Activated naive CD8-positive, alpha-beta T cell (primary cell): ENCODE results near the gene LYAR.

Experiments
- H3K27ac Mint-ChIP-seq: one replicate; pipeline ENCODE4 v1.8.0; 2021; ENCODE audit warnings: mixed read lengths
- H3K27me3 Mint-ChIP-seq: one replicate; pipeline ENCODE4 v1.8.0; 2021; ENCODE audit warnings: mixed read lengths
- H3K36me3 Mint-ChIP-seq: one replicate; pipeline ENCODE4 v1.8.0; 2021; ENCODE audit warnings: mixed read lengths
- H3K4me1 Mint-ChIP-seq: one replicate; pipeline ENCODE4 v1.8.0; 2021; ENCODE audit warnings: low read depth, mixed read lengths
- H3K4me3 Mint-ChIP-seq: one replicate; pipeline ENCODE4 v1.8.0; 2021; ENCODE audit warnings: mild to moderate bottlenecking, mixed read lengths
- H3K9me3 Mint-ChIP-seq: one replicate; pipeline ENCODE4 v1.8.0; 2021; ENCODE audit warnings: low read depth, mixed read lengths

The LYAR gene

DNA sequence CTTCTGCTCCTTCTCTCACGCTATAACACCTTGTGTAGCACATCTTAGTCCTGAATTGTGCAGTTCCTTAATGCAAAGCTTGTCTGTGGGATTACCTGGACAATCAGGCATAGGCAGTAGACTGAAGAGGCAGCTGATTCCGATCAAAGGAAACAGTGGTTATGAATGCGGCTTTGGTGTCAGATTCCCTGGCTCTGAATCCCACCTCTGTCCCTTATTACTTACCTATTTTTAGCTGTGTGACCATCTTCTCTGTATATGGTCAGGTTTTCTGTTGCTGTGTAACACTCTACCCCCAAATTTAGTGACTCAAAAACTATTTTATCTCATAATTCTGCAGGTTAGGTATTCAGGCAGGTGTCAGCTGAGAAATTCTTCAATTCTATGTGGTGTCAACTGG is 3.3 kb upstream of the LYAR start:
- no peak overlapping the region for H3K4me3 Mint-ChIP-seq
- H3K27ac Mint-ChIP-seq: no peak overlapping the region
- H3K27me3 Mint-ChIP-seq: no peaks in the 10 kb centered on the region
- H3K36me3 Mint-ChIP-seq: peaks cover 11% of the 10 kb centered on the region
- no peaks in the 10 kb centered on the region for H3K9me3 Mint-ChIP-seq
- H3K4me1 Mint-ChIP-seq: peaks cover 58% of the 10 kb centered on the region

DNA sequence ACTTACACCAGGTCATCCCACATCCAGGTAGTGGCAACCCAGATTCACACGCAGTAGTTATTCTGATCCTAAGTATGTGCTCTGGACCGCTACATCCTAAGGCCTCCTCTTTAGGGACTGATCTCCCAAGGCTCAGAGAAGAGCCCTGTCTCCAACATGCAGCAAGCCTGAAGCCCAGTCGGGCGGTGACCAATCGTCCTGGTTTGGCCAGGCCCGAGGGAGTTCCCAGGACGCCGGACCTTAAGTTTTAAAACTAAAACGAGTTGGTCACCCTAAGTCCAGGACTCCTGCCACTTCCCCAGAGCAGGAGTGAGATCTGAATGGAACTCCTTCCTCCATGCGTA is 385 bp downstream of the LYAR start:
- H3K4me1 Mint-ChIP-seq: peaks cover 52% of the 10 kb centered on the region
- H3K9me3 Mint-ChIP-seq: no peaks in the 10 kb centered on the region
- H3K36me3 Mint-ChIP-seq: peaks cover 11% of the 10 kb centered on the region
- H3K27ac Mint-ChIP-seq: peak overlapping the region; percentile 81
- H3K27me3 Mint-ChIP-seq: no peaks in the 10 kb centered on the region
- H3K4me3 Mint-ChIP-seq: peak overlapping the region; percentile 95

DNA sequence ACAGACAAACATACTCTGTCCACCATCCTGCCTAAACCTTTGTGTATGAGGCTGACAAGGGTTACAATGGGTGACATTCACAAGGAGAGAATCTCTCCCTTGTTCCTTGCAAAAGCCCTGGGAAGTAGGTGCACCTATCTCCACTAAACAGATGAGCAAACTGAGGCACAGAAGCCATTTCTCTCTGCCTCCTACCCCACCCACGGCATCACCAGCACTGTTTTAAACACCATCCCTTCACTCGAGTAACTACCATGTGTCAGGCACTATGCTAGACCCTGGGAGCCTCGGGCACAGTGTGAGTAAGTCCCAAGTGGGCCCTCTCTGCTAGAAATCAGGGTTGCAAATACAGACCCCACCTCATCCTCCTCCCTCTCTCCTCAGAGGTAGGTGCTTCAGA is 899 bp downstream of the LYAR start:
- Mint-ChIP-seq H3K4me1 (peaks cover 51% of the 10 kb centered on the region), H3K27ac (peak overlapping the region; percentile 81), H3K4me3 (peak overlapping the region; percentile 95), H3K27me3 (no peaks in the 10 kb centered on the region), H3K9me3 (no peaks in the 10 kb centered on the region), H3K36me3 (peaks cover 11% of the 10 kb centered on the region)

DNA sequence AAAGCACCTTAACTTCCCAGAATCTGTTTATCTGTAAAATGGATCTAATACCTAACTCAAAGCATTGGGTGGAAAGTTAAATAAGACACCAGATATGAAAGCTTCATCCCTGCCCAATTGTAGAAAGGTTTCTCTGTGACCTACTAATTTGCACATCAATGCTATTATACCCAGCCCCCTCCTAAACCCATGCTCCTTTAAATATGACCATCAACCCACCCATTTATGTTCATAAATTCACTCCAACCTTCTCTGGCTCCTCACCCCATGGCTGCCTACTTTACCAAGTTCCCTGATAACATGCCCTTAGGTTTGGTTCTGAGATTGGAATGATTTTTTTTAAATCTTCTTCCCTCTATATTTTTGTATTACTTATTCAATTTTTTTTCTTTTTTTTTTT is 1.9 kb downstream of the LYAR start:
- H3K27me3 Mint-ChIP-seq: no peaks in the 10 kb centered on the region
- peak overlapping the region; percentile 78 for H3K4me3 Mint-ChIP-seq
- H3K36me3 Mint-ChIP-seq: peaks cover 10% of the 10 kb centered on the region
- H3K9me3 Mint-ChIP-seq: no peaks in the 10 kb centered on the region
- H3K4me1 Mint-ChIP-seq: peaks cover 46% of the 10 kb centered on the region
- H3K27ac Mint-ChIP-seq: no peak overlapping the region

DNA sequence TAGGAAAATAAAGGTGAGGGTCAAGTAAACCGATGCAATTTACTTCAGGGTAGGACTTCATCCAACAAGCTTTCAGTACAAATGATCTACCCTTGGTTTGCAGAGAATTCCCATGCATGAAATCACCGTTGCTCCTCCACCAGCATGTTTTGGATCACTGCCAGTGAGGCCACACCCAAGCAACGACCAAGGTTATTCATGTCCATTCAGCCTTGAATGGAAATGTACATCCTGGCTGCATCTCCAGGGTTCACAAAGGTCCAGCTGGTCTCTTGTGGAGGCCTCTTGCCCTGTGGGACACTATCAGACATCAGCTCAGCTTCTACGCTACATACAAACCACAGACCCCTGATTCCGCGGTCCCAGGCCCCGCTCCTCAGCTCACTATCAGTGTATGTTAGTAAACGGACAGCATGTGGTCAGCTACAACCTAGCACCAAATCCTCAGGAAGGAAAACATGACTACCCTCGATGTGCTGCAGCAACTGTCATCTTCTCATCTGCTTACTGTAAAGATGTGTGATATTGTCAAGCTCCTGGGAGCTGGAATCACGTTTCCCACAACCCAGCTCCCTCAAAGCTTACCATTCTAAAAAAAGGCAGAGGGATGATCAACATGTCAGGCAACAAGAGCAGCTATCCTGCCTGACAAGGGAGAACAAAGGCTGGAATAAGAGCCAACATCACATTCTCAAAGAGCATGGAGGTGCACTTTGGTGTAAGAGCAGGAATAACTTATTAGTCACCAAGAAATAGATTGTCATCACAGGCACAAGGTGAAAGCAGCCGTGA is 4.9 kb downstream of the LYAR start:
- Mint-ChIP-seq H3K36me3 (peaks cover 8% of the 10 kb centered on the region), H3K4me3 (no peak overlapping the region), H3K27me3 (no peaks in the 10 kb centered on the region), H3K4me1 (peaks cover 30% of the 10 kb centered on the region), H3K9me3 (no peaks in the 10 kb centered on the region), H3K27ac (peak overlapping the region; percentile 25)

DNA sequence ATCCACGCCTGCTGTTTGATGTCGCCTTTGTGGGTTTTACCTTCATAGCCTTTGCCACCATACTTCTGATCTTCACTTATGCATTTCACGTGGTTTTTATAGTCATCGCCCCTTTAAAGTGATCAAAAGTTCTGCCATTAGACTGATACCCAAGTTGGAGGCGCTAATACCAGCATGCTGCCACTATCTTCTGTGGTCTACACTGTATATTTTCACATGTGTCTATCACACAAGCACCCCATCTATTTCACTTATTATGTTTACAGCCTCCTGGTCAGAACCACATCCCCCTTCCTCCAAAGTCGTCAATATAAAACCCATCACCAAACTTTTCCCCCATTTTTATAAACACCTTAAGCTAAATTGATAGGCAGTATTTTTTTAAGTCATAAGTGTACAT is 8.2 kb downstream of the LYAR start:
- no peaks in the 10 kb centered on the region for H3K27me3 Mint-ChIP-seq
- no peak overlapping the region for H3K27ac Mint-ChIP-seq
- no peak overlapping the region for H3K4me3 Mint-ChIP-seq
- H3K4me1 Mint-ChIP-seq: peaks cover 9% of the 10 kb centered on the region
- H3K9me3 Mint-ChIP-seq: no peaks in the 10 kb centered on the region
- peaks cover 8% of the 10 kb centered on the region for H3K36me3 Mint-ChIP-seq

DNA sequence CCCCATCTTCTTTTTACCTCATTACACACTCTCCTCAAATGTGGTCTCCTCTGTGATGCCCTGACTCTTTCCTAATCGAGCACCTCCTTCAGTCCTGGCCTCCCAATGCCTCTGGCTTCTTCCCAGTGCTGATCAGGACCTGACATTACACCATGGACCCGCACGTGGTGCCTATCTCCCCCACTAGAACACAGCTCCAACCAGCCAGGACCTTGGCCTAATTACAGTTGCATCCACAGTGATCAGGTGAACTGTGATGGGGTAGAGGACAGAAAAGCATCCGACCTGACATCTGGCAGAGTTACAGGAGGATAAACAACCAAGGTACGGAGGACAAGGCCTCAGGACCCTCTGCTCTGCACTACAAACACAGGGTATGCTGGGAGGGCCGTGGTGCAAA is 12.4 kb downstream of the LYAR start:
- Mint-ChIP-seq H3K36me3 (peaks cover 9% of the 10 kb centered on the region), H3K4me3 (no peak overlapping the region), H3K27ac (no peak overlapping the region)

DNA sequence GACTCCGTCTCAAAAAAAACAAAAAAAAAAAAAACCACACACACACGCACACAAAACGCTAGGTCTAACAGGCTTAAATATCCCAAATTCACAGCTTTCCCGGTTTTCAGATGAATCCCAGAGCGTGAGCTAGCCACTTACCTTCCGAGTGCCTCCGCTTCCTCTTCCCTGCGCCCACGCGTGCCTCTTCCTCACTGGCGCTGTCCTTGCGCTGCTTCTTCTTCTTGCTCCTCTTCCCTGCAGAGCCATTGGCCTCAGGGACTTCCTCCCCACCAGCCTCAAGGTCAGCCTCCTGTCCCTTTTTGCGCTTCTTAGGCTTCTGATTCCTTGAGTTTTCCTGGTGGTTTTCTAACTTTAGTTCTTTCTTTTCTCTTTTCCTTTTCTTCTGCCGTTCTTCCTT is 15.7 kb downstream of the LYAR start:
- H3K36me3 Mint-ChIP-seq: peaks cover 12% of the 10 kb centered on the region
- peaks cover 16% of the 10 kb centered on the region for H3K4me1 Mint-ChIP-seq
- no peak overlapping the region for H3K4me3 Mint-ChIP-seq
- no peaks in the 10 kb centered on the region for H3K9me3 Mint-ChIP-seq
- H3K27me3 Mint-ChIP-seq: no peaks in the 10 kb centered on the region
- no peak overlapping the region for H3K27ac Mint-ChIP-seq

More for the DNA sequence above, 12.4 kb downstream of the LYAR start:
- no peaks in the 10 kb centered on the region for H3K27me3 Mint-ChIP-seq
- H3K4me1 Mint-ChIP-seq: peaks cover 3% of the 10 kb centered on the region
- no peaks in the 10 kb centered on the region for H3K9me3 Mint-ChIP-seq

DNA sequence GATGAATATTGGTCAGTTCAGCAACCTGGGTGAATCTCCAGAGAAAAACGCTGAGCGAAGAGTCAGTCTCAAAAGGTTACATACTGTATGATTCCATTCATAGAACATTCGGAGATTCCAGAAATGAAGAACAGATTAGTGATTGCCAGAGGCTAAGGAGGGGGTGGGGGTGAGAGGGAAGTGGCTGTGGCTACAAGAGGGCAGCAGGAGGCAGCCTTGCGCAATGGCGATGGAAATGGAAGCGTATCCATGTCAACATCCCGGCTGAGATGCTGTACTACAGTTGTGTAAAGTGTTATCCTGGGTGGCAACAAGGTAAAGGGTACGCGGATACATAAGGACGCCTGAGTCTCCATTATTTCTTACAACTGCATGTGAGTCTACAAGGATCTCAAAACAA is 18.0 kb downstream of the LYAR start:
- peaks cover 15% of the 10 kb centered on the region for H3K36me3 Mint-ChIP-seq
- H3K27me3 Mint-ChIP-seq: no peaks in the 10 kb centered on the region
- H3K4me1 Mint-ChIP-seq: peaks cover 22% of the 10 kb centered on the region
- no peak overlapping the region for H3K4me3 Mint-ChIP-seq
- no peak overlapping the region for H3K27ac Mint-ChIP-seq
- no peaks in the 10 kb centered on the region for H3K9me3 Mint-ChIP-seq

DNA sequence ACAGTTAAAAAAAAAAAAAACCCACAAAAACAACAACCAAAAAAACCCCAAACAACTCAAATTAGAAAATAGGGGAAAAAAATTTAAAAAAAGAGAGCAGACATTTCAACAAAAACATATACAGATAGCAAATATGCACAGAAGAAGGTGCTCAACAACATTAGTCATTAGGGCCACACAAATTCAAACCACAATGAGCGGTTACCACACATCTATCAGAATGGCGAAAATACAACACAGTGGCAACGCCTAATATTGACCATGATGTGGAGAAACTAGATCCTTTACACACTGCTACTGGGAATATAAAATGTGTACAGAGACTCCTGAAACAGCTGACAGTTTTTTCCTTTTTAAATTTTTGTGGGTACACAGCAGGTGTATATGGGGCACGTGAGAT is 19.4 kb downstream of the LYAR start:
- H3K4me3 Mint-ChIP-seq: no peak overlapping the region
- H3K36me3 Mint-ChIP-seq: peaks cover 18% of the 10 kb centered on the region

DNA sequence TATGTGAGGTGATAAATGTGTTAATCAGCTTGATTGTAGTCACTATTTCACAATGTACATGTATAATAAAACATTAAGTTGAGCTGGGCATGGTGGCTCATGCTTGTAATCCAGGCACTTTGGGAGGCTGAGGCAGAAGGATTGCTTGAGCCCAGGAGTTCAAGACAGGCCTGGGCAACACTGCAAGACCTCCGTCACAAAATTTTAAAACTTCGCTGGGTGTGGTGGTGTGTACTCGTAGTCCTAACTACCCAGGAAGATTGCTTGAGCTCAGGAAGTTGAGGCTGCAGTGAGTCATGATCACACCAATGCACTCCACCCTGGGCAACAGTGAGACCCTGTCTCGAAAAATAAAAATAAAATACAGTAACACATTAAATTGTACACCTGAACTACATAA is 20.1 kb downstream of the LYAR start:
- peak overlapping the region; percentile 35 for H3K27ac Mint-ChIP-seq
- H3K4me1 Mint-ChIP-seq: peaks cover 22% of the 10 kb centered on the region
- no peaks in the 10 kb centered on the region for H3K27me3 Mint-ChIP-seq
- no peaks in the 10 kb centered on the region for H3K9me3 Mint-ChIP-seq
- H3K4me3 Mint-ChIP-seq: peak overlapping the region; percentile 39
- peaks cover 18% of the 10 kb centered on the region for H3K36me3 Mint-ChIP-seq

More for the DNA sequence above, 19.4 kb downstream of the LYAR start:
- no peaks in the 10 kb centered on the region for H3K9me3 Mint-ChIP-seq
- peak overlapping the region; percentile 6 for H3K27ac Mint-ChIP-seq
- no peaks in the 10 kb centered on the region for H3K27me3 Mint-ChIP-seq
- peaks cover 22% of the 10 kb centered on the region for H3K4me1 Mint-ChIP-seq

DNA sequence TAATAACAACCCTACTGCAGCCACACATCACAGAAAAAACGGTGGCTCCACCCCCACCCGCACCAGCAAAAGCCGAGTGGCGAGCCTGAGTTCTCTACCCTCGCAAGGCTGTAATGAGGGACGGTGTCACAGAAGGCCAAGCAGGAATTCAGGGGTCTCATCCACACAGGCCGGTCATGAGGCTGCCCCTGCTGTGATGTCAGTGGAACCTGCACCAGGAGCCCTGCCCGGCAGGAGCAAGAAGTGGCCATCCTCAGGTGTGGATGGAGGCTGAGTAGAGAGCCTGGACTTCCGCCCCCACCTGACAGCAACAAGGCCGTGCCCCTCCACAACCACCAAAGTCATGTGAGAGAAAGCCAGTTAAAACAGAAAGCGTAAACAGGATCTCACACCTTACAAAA is 20.6 kb downstream of the LYAR start:
- Mint-ChIP-seq H3K27ac (peak overlapping the region; percentile 35), H3K27me3 (no peaks in the 10 kb centered on the region), H3K4me1 (peaks cover 22% of the 10 kb centered on the region), H3K36me3 (peaks cover 15% of the 10 kb centered on the region), H3K4me3 (peak overlapping the region; percentile 39), H3K9me3 (no peaks in the 10 kb centered on the region)

DNA sequence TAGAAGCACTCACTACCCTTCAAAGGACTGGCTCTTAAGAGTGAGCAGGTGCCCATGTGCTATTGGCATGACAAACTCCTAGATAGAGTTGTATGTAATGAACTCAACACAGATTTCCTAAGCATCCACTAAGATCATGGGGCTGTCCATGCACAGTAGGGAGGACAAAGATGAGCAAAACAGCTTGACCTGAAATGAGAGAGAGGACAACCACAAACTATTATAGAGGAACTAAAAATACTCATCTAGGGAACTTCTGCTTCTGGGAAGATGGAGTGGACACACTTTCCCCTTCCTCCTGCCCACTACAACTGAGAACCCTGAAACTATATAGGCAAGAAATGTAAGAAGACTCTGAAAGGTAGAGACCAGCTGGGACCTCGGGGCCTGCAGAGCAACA is 21.2 kb downstream of the LYAR start:
- peaks cover 14% of the 10 kb centered on the region for H3K36me3 Mint-ChIP-seq
- peaks cover 22% of the 10 kb centered on the region for H3K4me1 Mint-ChIP-seq
- peak overlapping the region; percentile 24 for H3K4me3 Mint-ChIP-seq
- no peaks in the 10 kb centered on the region for H3K27me3 Mint-ChIP-seq
- peak overlapping the region; percentile 13 for H3K27ac Mint-ChIP-seq
- no peaks in the 10 kb centered on the region for H3K9me3 Mint-ChIP-seq

DNA sequence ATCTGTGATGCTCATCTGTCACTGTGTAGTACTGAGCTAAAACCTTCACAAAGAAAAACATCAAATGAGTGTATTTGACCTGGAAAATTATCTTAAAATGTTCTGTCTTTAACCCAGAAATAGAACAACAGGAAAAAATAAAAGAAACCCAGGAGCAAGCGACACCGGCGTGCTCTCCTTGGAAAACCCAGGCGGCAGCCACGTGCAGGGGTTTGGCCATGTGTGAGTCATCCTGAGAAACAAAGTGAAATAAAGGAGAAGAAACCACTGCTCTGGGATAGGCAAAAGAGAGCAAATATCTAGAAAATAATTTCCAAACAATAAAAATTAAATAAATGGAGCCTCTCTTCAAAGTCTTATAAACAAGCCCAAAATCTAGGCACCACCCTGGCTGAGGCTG is 22.0 kb downstream of the LYAR start:
- H3K27me3 Mint-ChIP-seq: no peaks in the 10 kb centered on the region
- peaks cover 22% of the 10 kb centered on the region for H3K4me1 Mint-ChIP-seq
- H3K9me3 Mint-ChIP-seq: no peaks in the 10 kb centered on the region
- no peak overlapping the region for H3K4me3 Mint-ChIP-seq
- H3K27ac Mint-ChIP-seq: no peak overlapping the region
- H3K36me3 Mint-ChIP-seq: peaks cover 12% of the 10 kb centered on the region

DNA sequence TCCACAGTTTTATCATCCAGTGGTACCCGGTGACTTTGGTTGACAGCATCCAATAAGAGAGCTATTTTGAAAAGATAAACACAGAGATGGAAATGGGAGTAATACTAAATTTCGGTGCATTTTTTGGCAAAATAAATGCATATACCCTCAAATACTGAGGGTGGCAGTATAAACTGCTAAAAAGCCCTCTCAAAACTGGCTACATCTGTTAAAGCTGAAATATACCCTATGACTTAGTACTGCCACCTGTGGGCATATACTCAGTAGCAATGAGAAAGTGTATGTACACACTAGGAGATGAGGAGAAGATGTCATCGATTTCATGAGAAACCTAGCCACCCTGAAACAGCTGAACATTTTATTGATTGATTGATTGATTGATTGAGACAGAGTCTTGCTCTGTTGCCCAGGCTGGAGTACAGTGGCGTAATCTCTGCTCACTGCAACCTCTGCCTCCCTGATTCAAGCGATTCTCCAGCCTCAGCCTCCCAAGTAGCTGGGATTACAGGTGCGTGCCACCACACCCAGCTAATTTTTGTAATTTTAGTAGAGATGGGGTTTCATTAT is 29.7 kb downstream of the LYAR start:
- Mint-ChIP-seq H3K27me3 (no peaks in the 10 kb centered on the region), H3K9me3 (no peaks in the 10 kb centered on the region), H3K27ac (no peak overlapping the region), H3K4me3 (no peak overlapping the region), H3K4me1 (no peaks in the 10 kb centered on the region), H3K36me3 (no peaks in the 10 kb centered on the region)
